Activated naive CD4-positive, alpha-beta T cell treated with anti-CD3 and anti-CD28 coated beads for 36 hours (primary cell): ENCODE measurements around the gene SRSF6. TPM values are rescaled to one million over a fixed set of nuclear protein-coding genes. Genes with fewer than 3 reads are reported as not detected.
A peak's percentile ranks its signal among the peaks of the same experiment; 100 is the strongest.
"Not testable (repeated sequence)": the region's sequence is repeated elsewhere in the genome, so short reads cannot be mapped to it uniquely, and the experiment has no call there.

Source experiments
- CTCF ChIA-PET: fragments of 350-600 bp; sonication (Branson Sonifier 250); formaldehyde crosslinking; loops from one replicate; lab custom pipeline; 2021; ENCODE audit warnings: antibody characterized with exemption; lab: Charles Lee
- DNase-seq: peaks from one replicate; pipeline ENCODE4 v3.0.0-alpha.2; 2020
- H3K27ac Mint-ChIP-seq: one replicate; pipeline ENCODE4 v1.8.0; 2021; ENCODE audit warnings: mild to moderate bottlenecking, mixed read lengths
- H3K27me3 Mint-ChIP-seq: one replicate; pipeline ENCODE4 v1.8.0; 2021; ENCODE audit warnings: low read depth, mixed read lengths
- H3K36me3 Mint-ChIP-seq: one replicate; pipeline ENCODE4 v1.8.0; 2021; ENCODE audit warnings: low read depth, mixed read lengths
- H3K4me1 Mint-ChIP-seq: one replicate; pipeline ENCODE4 v1.8.0; 2021; ENCODE audit warnings: low read depth, mixed read lengths
- H3K4me3 Mint-ChIP-seq: one replicate; pipeline ENCODE4 v1.8.0; 2021; ENCODE audit warnings: mild to moderate bottlenecking, moderate library complexity, mixed read lengths
- H3K9me3 Mint-ChIP-seq: one replicate; pipeline ENCODE4 v1.8.0; 2021; ENCODE audit warnings: mixed read lengths
- intact Hi-C: fragments of 100-400 bp; cut with micrococcal nuclease; formaldehyde crosslinking; loops from one replicate; pipeline ENCODE4 v1.15.1; 2023
- total RNA-seq, 2 experiments: library from RNA; stranded (reverse); gene quantifications; one replicate each; pipeline ENCODE4 v1.2.3, GENCODE V29; 2021

The SRSF6 gene
- total RNA-seq, 2 experiments from 2014 or later, result 76.0 to 78.2 TPM

GRCh38 chr20:43463527-43464218, 6.0 kb downstream of the SRSF6 start:
- Mint-ChIP-seq H3K27me3 (no peaks in the 10 kb centered on the region), H3K36me3 (peaks cover 60% of the 10 kb centered on the region), H3K4me3 (no peak overlapping the region), H3K4me1 (peaks cover 40% of the 10 kb centered on the region), H3K27ac (peak overlapping the region; percentile 38), H3K9me3 (no peaks in the 10 kb centered on the region)
- DNase-seq, result no peak
- intact Hi-C loops, result no loop called here
- CTCF ChIA-PET, result no interaction called here

GRCh38 chr20:43464219-43464790, 6.6 kb downstream of the SRSF6 start:
- H3K9me3 Mint-ChIP-seq, result no peaks in the 10 kb centered on the region
- no peak overlapping the region for H3K27ac Mint-ChIP-seq
- intact Hi-C loops, result no loop called here
- H3K4me1 Mint-ChIP-seq, result peaks cover 38% of the 10 kb centered on the region
- no peak for DNase-seq
- H3K36me3 Mint-ChIP-seq, result peaks cover 55% of the 10 kb centered on the region
- CTCF ChIA-PET, result no interaction called here
- no peak overlapping the region for H3K4me3 Mint-ChIP-seq
- H3K27me3 Mint-ChIP-seq, result no peaks in the 10 kb centered on the region

GRCh38 chr20:43465625-43465943, 7.9 kb downstream of the SRSF6 start:
- Mint-ChIP-seq H3K9me3 (no peaks in the 10 kb centered on the region), H3K36me3 (peaks cover 46% of the 10 kb centered on the region), H3K4me3 (no peak overlapping the region), H3K27me3 (no peaks in the 10 kb centered on the region), H3K27ac (no peak overlapping the region), H3K4me1 (peaks cover 26% of the 10 kb centered on the region)
- intact Hi-C loops, result no loop called here
- CTCF ChIA-PET, result no interaction called here
- no peak for DNase-seq

- H3K4me3 Mint-ChIP-seq, result no peak overlapping the region
- no peaks in the 10 kb centered on the region for H3K27me3 Mint-ChIP-seq
- DNase-seq, result no peak
- peaks cover 33% of the 10 kb centered on the region for H3K36me3 Mint-ChIP-seq
- CTCF ChIA-PET, result no interaction called here
- H3K9me3 Mint-ChIP-seq, result no peaks in the 10 kb centered on the region
- no peak overlapping the region for H3K27ac Mint-ChIP-seq
- intact Hi-C loops, result no loop called here
- peaks cover 15% of the 10 kb centered on the region for H3K4me1 Mint-ChIP-seq
These were observed 9.9 kb downstream of the SRSF6 start for GRCh38 chr20:43467589-43467988.

GRCh38 chr20:43472671-43473380, 15.1 kb downstream of the SRSF6 start:
- Mint-ChIP-seq H3K9me3 (no peaks in the 10 kb centered on the region), H3K4me3 (no peak overlapping the region), H3K27me3 (no peaks in the 10 kb centered on the region), H3K27ac (no peak overlapping the region), H3K4me1 (peaks cover 9% of the 10 kb centered on the region), H3K36me3 (peaks cover 5% of the 10 kb centered on the region)
- intact Hi-C loops, result no loop called here
- CTCF ChIA-PET, result no interaction called here
- no peak for DNase-seq

- peaks cover 9% of the 10 kb centered on the region for H3K4me1 Mint-ChIP-seq
- CTCF ChIA-PET, result no interaction called here
These were observed 15.6 kb downstream of the SRSF6 start for GRCh38 chr20:43473381-43473704.

GRCh38 chr20:43477193-43477592, 19.5 kb downstream of the SRSF6 start:
- Mint-ChIP-seq H3K27me3 (no peaks in the 10 kb centered on the region), H3K36me3 (peaks cover 1% of the 10 kb centered on the region), H3K4me1 (peaks cover 9% of the 10 kb centered on the region), H3K4me3 (no peak overlapping the region), H3K27ac (no peak overlapping the region), H3K9me3 (no peaks in the 10 kb centered on the region)
- intact Hi-C loops, result no loop called here
- CTCF ChIA-PET, result interaction anchor here (1.8 kb wide), 1 partner anchor 68 kb away, joined by 4 read pairs; no protein-coding TSS in a partner anchor
- no peak for DNase-seq

More at GRCh38 chr20:43473381-43473704, 15.6 kb downstream of the SRSF6 start:
- DNase-seq, result no peak
- Mint-ChIP-seq H3K27me3 (no peaks in the 10 kb centered on the region), H3K36me3 (peaks cover 5% of the 10 kb centered on the region), H3K27ac (no peak overlapping the region), H3K9me3 (no peaks in the 10 kb centered on the region), H3K4me3 (no peak overlapping the region)
- intact Hi-C loops, result no loop called here

GRCh38 chr20:43477619-43478018, 19.9 kb downstream of the SRSF6 start:
- no peak overlapping the region for H3K27ac Mint-ChIP-seq
- H3K27me3 Mint-ChIP-seq, result no peaks in the 10 kb centered on the region
- no peak overlapping the region for H3K4me3 Mint-ChIP-seq
- DNase-seq, result no peak
- H3K36me3 Mint-ChIP-seq, result peaks cover 1% of the 10 kb centered on the region
- H3K4me1 Mint-ChIP-seq, result peaks cover 8% of the 10 kb centered on the region
- no peaks in the 10 kb centered on the region for H3K9me3 Mint-ChIP-seq
- CTCF ChIA-PET, result interaction anchor here (1.8 kb wide), 1 partner anchor 69 kb away, joined by 4 read pairs; no protein-coding TSS in a partner anchor
- intact Hi-C loops, result no loop called here

GRCh38 chr20:43490038-43490437, 32.3 kb downstream of the SRSF6 start:
- peaks cover 16% of the 10 kb centered on the region for H3K9me3 Mint-ChIP-seq
- no peaks in the 10 kb centered on the region for H3K36me3 Mint-ChIP-seq
- CTCF ChIA-PET, result interaction anchor here (1.4 kb wide), 1 partner anchor 48 kb away, joined by 5 read pairs; no protein-coding TSS in a partner anchor
- intact Hi-C loops, result loop anchor here (5.0 kb wide), 1 partner anchor 33 kb away; the partner anchor contains the start of gene SRSF6
- DNase-seq, result no peak
- no peaks in the 10 kb centered on the region for H3K27me3 Mint-ChIP-seq
- no peak overlapping the region for H3K27ac Mint-ChIP-seq
- no peak overlapping the region for H3K4me3 Mint-ChIP-seq
- H3K4me1 Mint-ChIP-seq, result peaks cover 4% of the 10 kb centered on the region

- Mint-ChIP-seq H3K27ac (no peak overlapping the region), H3K36me3 (no peaks in the 10 kb centered on the region)
- CTCF ChIA-PET, result no interaction called here
These were observed 34.4 kb downstream of the SRSF6 start for GRCh38 chr20:43492101-43492500.

GRCh38 chr20:43495388-43495787, 37.7 kb downstream of the SRSF6 start:
- H3K4me1 Mint-ChIP-seq, result peaks cover 4% of the 10 kb centered on the region
- no peaks in the 10 kb centered on the region for H3K36me3 Mint-ChIP-seq
- H3K27ac Mint-ChIP-seq, result no peak overlapping the region
- CTCF ChIA-PET, result no interaction called here
- intact Hi-C loops, result no loop called here
- no peak for DNase-seq
- H3K27me3 Mint-ChIP-seq, result no peaks in the 10 kb centered on the region
- peaks cover 5% of the 10 kb centered on the region for H3K9me3 Mint-ChIP-seq
- no peak overlapping the region for H3K4me3 Mint-ChIP-seq

More at GRCh38 chr20:43492101-43492500, 34.4 kb downstream of the SRSF6 start:
- no peak overlapping the region for H3K4me3 Mint-ChIP-seq
- intact Hi-C loops, result loop anchor here (1.0 to 5.0 kb wide), 2 partner anchors 22 to 35 kb away; partner anchors contain the start of gene SRSF6
- H3K27me3 Mint-ChIP-seq, result no peaks in the 10 kb centered on the region
- peaks cover 4% of the 10 kb centered on the region for H3K4me1 Mint-ChIP-seq
- peaks cover 13% of the 10 kb centered on the region for H3K9me3 Mint-ChIP-seq
- DNase-seq, result no peak

- DNase-seq, H3K4me3 Mint-ChIP-seq, CTCF ChIA-PET, intact Hi-C loops, H3K36me3 Mint-ChIP-seq, H3K4me1 Mint-ChIP-seq, H3K9me3 Mint-ChIP-seq, H3K27ac Mint-ChIP-seq: not testable (repeated sequence)
- H3K27me3 Mint-ChIP-seq, result peaks cover 17% of the 10 kb centered on the region
These were observed 44.3 kb downstream of the SRSF6 start for GRCh38 chr20:43502021-43502420.
